Heart right ventricle (tissue), 16 donors: Measurements from ENCODE around the gene ARMH1. TPM values are rescaled to one million over a fixed set of nuclear protein-coding genes. Genes with fewer than 3 reads are reported as not detected.

ENCODE experiments used
- ATAC-seq, 8 donors: fragments of 200-7000 bp; cut with Tn5 transposase; one replicate each; pipeline ENCODE4 v1.9.1; 2020; ENCODE audit warnings: mild to moderate bottlenecking in 8 of 8, moderate library complexity in 8 of 8, moderate number of reproducible peaks in 1 of 8
- DNase-seq, 2 donors: peaks; one replicate each; pipeline ENCODE4 v3.0.0-alpha.2; 2020
- H3K27ac ChIP-seq, 10 donors: fragments of 200-600 bp; sonication (generic) in 2 of 10; one replicate each; pipeline versions ENCODE4 v1.5.0 to v1.8.0; 2020 to 2022; ENCODE audit warnings: mild to moderate bottlenecking in 3 of 10
- H3K27me3 ChIP-seq, 7 donors: fragments of 200-600 bp; one replicate each; pipeline ENCODE4 v1.8.0; 2021 to 2022; ENCODE audit warnings: mild to moderate bottlenecking in 2 of 7
- H3K36me3 ChIP-seq, 9 donors: fragments of 200-600 bp; sonication (generic) in 1 of 9; one replicate each; pipeline versions ENCODE4 v1.5.0 to v1.8.0; 2020 to 2022; ENCODE audit warnings: mild to moderate bottlenecking in 2 of 9
- H3K4me1 ChIP-seq, 9 donors: fragments of 200-600 bp; sonication (generic) in 1 of 9; one replicate each; pipeline versions ENCODE4 v1.5.0 to v1.8.0; 2020 to 2022; ENCODE audit warnings: mild to moderate bottlenecking in 4 of 9
- H3K4me3 ChIP-seq, 10 donors: fragments of 200-600 bp; sonication (generic) in 2 of 10; one replicate each; pipeline versions ENCODE4 v1.5.0 to v1.8.0; 2020 to 2022; ENCODE audit warnings: mild to moderate bottlenecking in 7 of 10, moderate library complexity in 2 of 10
- H3K9me3 ChIP-seq, 11 donors: fragments of 200-600 bp in 10 of 11; sonication (generic) in 2 of 11; one replicate each; pipeline versions ENCODE4 v1.5.0 to v1.8.0; 2013 to 2022; ENCODE audit warnings: mild to moderate bottlenecking in 2 of 11, control low read depth in 1 of 11, moderate library complexity in 1 of 11
- CTCF ChIP-seq, 9 donors: fragments of 200-600 bp; sonication (generic) in 2 of 9; IDR thresholded peaks; one replicate each; pipeline versions ENCODE4 v1.5.0 to v1.8.0; 2021 to 2022; ENCODE audit warnings: antibody characterized with exemption in 9 of 9, mild to moderate bottlenecking in 5 of 9, moderate library complexity in 1 of 9
- WGBS, 2 donors: extraction: QIAGEN DNeasy Blood & Tissue Kit; methylation state at CpG; one replicate each; pipeline ENCODE4 v1.1.7; 2013; ENCODE audit warnings: inconsistent platforms in 1 of 2; 5-methylcytosine and 5-hydroxymethylcytosine counted together
- intact Hi-C, 10 donors: fragments of 100-400 bp; cut with DNase I; formaldehyde crosslinking; loops; one replicate each; pipeline versions ENCODE4 v1.11.1 to v1.14.2; 2022
- polyA plus RNA-seq, 2 donors: library from polyadenylated mRNA; stranded (reverse); fragments of 200-250 nt; gene quantifications; one replicate each; pipeline ENCODE4 v1.2.3, GENCODE V29; 2013
- total RNA-seq, 10 donors: library from RNA; stranded (reverse); fragmentation: NEBNext Ultra II Directional in 3 of 10; extraction: Animal tissue kit (Norgen Biotek cat#: 25700) in 3 of 10; gene quantifications; one replicate each; pipeline versions ENCODE4 v1.2.1 to v1.2.4, GENCODE V29; 2021 to 2023
- donor health status: Arrhythmogenic right ventricular cardiomyopathy.
- donor health status: ischemic (EF 13 %, LVEDD 7.1; RV severe dilation, severe dysfunction).
- donor health status: healthy with polysubstance abuse.
- donor health status: DM: no; HTN: yes; CAD: no.
- donor health status: DM: no; HTN: no; CAD: no.
- donor health status: ischemic (EF 25% LVEDD 6.9; RV normal size, moderate dysfunction).
- donor health status: ischemic (EF 25% LVEDD 5.7; RV mildly dilated, moderate dysfunction).
- donor health status: healthy.
- donor health status: DM: yes; HTN: yes; CAD: no.
- donor health status: Ischemic cardiomyopathy.
- donor health status: ischemic (EF 35%, LVEDD 5.7; RV mildly dilated, moderate dysfunction).
- donor health status: nonischemic (EF 11% LVEDD 7.7; RV severe dilation, severe dysfunction).
- donor health status: DM: yes; HTN: yes; CAD: no.
- donor health status: PGD.
- donor health status: ischemic (EF 29% LVEDD 5.4; RV normal size, mild dysfunction).
- donor health status: nonischemic (EF 23%, LVEDD 6.1; RV moderate dilation, normal function).

The ARMH1 gene
- total and polyA plus RNA-seq, 12 donors: 0.62 to 3.3 (median 1.1) TPM; not detected in 5

- Histone ChIP-seq H3K4me1 (peaks cover 0 to 20% (median 0%) of the 10 kb centered on the region in 9 donors), H3K27me3 (peaks cover 0 to 3% (median 0%) of the 10 kb centered on the region in 7 donors), H3K36me3 (no peaks in the 10 kb centered on the region), H3K27ac (no peak overlapping the region), H3K4me3 (no peak overlapping the region), H3K9me3 (no peaks in the 10 kb centered on the region)
- DNase-seq: no peak
- no peak for TF ChIP-seq CTCF (IDR thresholded peaks at IDR 0.05)
- WGBS, 2 donors: 92 to 93% methylated on average over 3 of the region's 3 CpGs
- ATAC-seq: no peak
- intact Hi-C loops: no loop called here
Observed at GRCh38 chr1:44693900-44694299, 19.4 kb downstream of the ARMH1 start.

GRCh38 chr1:44694863-44695478 lies 20.5 kb downstream of the ARMH1 start:
- H3K27me3 ChIP-seq: peaks cover 0 to 3% (median 0%) of the 10 kb centered on the region in 7 donors
- no peaks in the 10 kb centered on the region for H3K36me3 ChIP-seq
- 94 to 95% methylated on average over 7 of the region's 7 CpGs for WGBS, 2 donors
- H3K27ac ChIP-seq: no peak overlapping the region
- ATAC-seq (no peak), DNase-seq (no peak)
- intact Hi-C loops: no loop called here
- H3K9me3 ChIP-seq: no peaks in the 10 kb centered on the region
- TF ChIP-seq CTCF (IDR thresholded peaks at IDR 0.05): no peak
- peaks cover 0 to 20% (median 0%) of the 10 kb centered on the region in 9 donors for H3K4me1 ChIP-seq
- no peak overlapping the region for H3K4me3 ChIP-seq

GRCh38 chr1:44695671-44696070 lies 21.2 kb downstream of the ARMH1 start:
- Histone ChIP-seq H3K27ac (no peak overlapping the region), H3K27me3 (peaks cover 0 to 3% (median 0%) of the 10 kb centered on the region in 7 donors), H3K4me3 (no peak overlapping the region), H3K9me3 (no peaks in the 10 kb centered on the region), H3K4me1 (peaks cover 0 to 20% (median 0%) of the 10 kb centered on the region in 9 donors), H3K36me3 (no peaks in the 10 kb centered on the region)
- intact Hi-C loops: no loop called here
- TF ChIP-seq CTCF (IDR thresholded peaks at IDR 0.05): no peak
- DNase-seq (no peak), ATAC-seq (no peak)
- 92 to 93% methylated on average over 4 of the region's 4 CpGs for WGBS, 2 donors

- intact Hi-C loops: no loop called here
- H3K4me1 ChIP-seq: peaks cover 0 to 20% (median 0%) of the 10 kb centered on the region in 9 donors
- no peaks in the 10 kb centered on the region for H3K9me3 ChIP-seq
- H3K27ac ChIP-seq: no peak overlapping the region
- TF ChIP-seq CTCF (IDR thresholded peaks at IDR 0.05): no peak
- no peaks in the 10 kb centered on the region for H3K36me3 ChIP-seq
- no peak for ATAC-seq
- DNase-seq: no peak
- H3K27me3 ChIP-seq: peaks cover 0 to 3% (median 0%) of the 10 kb centered on the region in 7 donors
- 84 to 87% methylated on average over 3 of the region's 3 CpGs for WGBS, 2 donors
- H3K4me3 ChIP-seq: no peak overlapping the region
Observed at GRCh38 chr1:44696101-44696500, 21.6 kb downstream of the ARMH1 start.
